HG03064 (cell line): ENCODE data around the gene TAF1C.
A peak's percentile ranks its signal among the peaks of the same experiment; 100 is the strongest.
"Not testable (repeated sequence)": the region's sequence is repeated elsewhere in the genome, so short reads cannot be mapped to it uniquely, and the experiment has no call there.

Source experiments
- ATAC-seq: cut with Tn5 transposase; IDR thresholded peaks from one replicate; pipeline ENCODE4 v1.9.1; 2021; ENCODE audit warnings: low read depth; ENCODE audit not compliant: unreplicated experiment

Gene TAF1C

GRCh38 chr16:84186685-84187437 lies at the start of gene TAF1C:
Gene TAF1C (minus strand): TSS chr16:84187057. CDS start chr16:84184988, 2,069 bp downstream.
- peak; percentile 94 for ATAC-seq

- no peak for ATAC-seq
These were observed 47.7 kb upstream of the TAF1C start for GRCh38 chr16:84234321-84235241.

GRCh38 chr16:84233748-84234147 lies 46.9 kb upstream of the TAF1C start:
- no peak for ATAC-seq

- no peak for ATAC-seq
These were observed 46.1 kb upstream of the TAF1C start for GRCh38 chr16:84232969-84233368.

GRCh38 chr16:84232060-84232459 lies 45.2 kb upstream of the TAF1C start:
- ATAC-seq = no peak

GRCh38 chr16:84229471-84229870 lies 42.6 kb upstream of the TAF1C start:
- ATAC-seq = no peak

GRCh38 chr16:84228256-84228838 lies 41.5 kb upstream of the TAF1C start:
- no peak for ATAC-seq

- ATAC-seq = no peak
These were observed 40.7 kb upstream of the TAF1C start for GRCh38 chr16:84227548-84227947.

- ATAC-seq = no peak
These were observed 39.2 kb upstream of the TAF1C start for GRCh38 chr16:84226026-84226425.

GRCh38 chr16:84225571-84225970 lies 38.7 kb upstream of the TAF1C start:
- no peak for ATAC-seq

- ATAC-seq = no peak
These were observed 38.3 kb upstream of the TAF1C start for GRCh38 chr16:84225126-84225525.

- no peak for ATAC-seq
These were observed 37.7 kb upstream of the TAF1C start for GRCh38 chr16:84224554-84224953.

GRCh38 chr16:84223456-84223855 lies 36.6 kb upstream of the TAF1C start:
- no peak for ATAC-seq

GRCh38 chr16:84220851-84221250 lies 34.0 kb upstream of the TAF1C start:
- ATAC-seq = no peak

GRCh38 chr16:84218956-84219355 lies 32.1 kb upstream of the TAF1C start:
- ATAC-seq = no peak

- no peak for ATAC-seq
These were observed 31.4 kb upstream of the TAF1C start for GRCh38 chr16:84218176-84218823.

GRCh38 chr16:84216144-84216543 lies 29.3 kb upstream of the TAF1C start:
- not testable (repeated sequence) for ATAC-seq

GRCh38 chr16:84215531-84215930 lies 28.7 kb upstream of the TAF1C start:
- no peak for ATAC-seq

- no peak for ATAC-seq
These were observed 27.7 kb upstream of the TAF1C start for GRCh38 chr16:84214451-84215066.

- ATAC-seq = no peak
These were observed 25.8 kb upstream of the TAF1C start for GRCh38 chr16:84212631-84213030.
